Measurements from ENCODE around the gene RNF220. TPM values are rescaled to one million over a fixed set of nuclear protein-coding genes. Genes with fewer than 3 reads are reported as not detected.

RNF220 gene
- total RNA-seq, 1 experiment from 2014 or later: 62.5 TPM

DNA sequence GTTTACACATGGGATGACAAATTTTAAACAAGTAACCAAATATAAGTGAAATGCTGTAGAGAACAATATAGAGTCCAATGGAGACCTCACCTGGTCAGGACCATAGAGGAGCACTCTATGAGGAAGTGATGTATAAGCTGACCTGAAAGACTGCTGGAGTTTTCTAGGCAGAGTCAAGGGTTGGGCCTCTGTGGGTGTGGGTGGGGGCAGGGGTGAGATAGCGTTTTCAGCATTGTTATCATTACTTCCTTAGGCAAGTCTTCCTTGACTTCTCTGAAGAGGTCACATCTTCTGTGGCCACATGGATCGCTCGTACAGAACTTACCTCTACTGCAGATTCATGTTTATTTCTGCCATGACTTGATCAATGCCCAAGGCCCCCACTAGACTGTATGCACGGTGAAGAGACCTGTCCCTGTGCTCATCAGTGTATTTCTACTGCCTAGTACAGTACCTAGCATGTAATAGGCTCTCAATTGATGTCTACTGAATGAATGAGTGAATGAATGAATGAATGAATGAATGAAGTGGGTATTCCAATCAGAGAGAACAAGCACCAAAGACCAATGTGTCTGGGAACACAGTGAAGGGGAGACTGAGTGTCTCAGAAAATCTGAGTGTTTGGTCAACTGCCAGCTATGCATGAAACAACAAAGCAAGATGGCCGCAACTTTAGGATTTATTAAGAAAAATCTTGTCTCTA is 116.5 kb downstream of the RNF220 start:
- no peaks in the 10 kb centered on the region for H3K36me3 ChIP-seq
- H3K9me3 ChIP-seq: no peaks in the 10 kb centered on the region

DNA sequence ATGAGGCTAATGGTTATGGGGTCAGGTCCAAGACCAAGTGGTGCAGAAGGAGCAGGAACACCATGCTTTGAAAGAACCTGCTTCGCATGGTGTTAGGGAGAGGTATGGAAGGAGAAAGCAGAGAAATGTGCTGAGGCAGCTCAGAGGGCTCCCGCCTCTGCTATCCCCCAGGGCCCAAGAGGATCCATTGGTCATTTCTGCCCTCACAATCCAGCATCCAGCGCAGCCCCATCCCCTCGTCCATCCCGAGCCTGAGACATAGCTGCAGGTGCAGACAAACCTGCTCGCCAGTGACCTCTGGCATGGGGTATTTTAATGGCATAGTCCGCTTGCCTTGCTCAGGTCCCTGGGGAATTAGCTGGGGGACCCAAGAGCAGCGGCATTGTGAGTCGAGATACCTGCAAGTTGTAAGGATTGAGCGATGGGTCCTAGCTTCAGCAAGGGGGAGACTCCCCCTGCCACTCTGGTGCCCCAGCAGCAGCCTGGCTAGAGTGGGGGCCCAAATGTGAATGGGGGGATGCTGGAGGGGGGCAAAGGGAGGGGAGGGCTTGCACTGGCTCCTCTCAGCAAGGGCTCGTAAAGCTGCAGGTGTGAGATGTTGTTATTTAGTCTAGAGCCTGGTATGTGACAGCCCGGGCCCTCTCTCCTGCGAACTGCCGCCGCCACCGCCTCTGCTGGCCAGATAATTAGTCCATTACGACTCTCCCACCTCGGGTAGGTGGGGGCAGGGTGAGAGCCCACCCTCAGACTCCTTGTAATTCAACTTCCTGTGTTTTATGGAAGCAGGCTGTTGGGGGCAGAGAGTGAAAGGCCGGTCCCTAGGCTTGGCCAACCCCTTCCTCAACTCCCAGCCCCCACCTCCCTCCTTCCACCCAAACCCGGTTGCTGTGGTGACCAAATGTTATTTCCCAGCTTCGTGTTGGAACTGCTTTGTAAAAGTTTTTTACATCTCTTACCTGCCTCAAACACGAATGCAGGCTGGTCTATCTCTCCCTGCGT is 118.8 kb downstream of the RNF220 start:
- Histone ChIP-seq H3K36me3 (no peaks in the 10 kb centered on the region), H3K27me3 (no peaks in the 10 kb centered on the region), H3K4me3 (no peak overlapping the region), H3K9me3 (no peaks in the 10 kb centered on the region)
- no peak for DNase-seq

More for the DNA sequence above, 116.5 kb downstream of the RNF220 start:
- H3K27me3 ChIP-seq: no peaks in the 10 kb centered on the region
- no peak for DNase-seq
- H3K4me3 ChIP-seq: no peak overlapping the region

DNA sequence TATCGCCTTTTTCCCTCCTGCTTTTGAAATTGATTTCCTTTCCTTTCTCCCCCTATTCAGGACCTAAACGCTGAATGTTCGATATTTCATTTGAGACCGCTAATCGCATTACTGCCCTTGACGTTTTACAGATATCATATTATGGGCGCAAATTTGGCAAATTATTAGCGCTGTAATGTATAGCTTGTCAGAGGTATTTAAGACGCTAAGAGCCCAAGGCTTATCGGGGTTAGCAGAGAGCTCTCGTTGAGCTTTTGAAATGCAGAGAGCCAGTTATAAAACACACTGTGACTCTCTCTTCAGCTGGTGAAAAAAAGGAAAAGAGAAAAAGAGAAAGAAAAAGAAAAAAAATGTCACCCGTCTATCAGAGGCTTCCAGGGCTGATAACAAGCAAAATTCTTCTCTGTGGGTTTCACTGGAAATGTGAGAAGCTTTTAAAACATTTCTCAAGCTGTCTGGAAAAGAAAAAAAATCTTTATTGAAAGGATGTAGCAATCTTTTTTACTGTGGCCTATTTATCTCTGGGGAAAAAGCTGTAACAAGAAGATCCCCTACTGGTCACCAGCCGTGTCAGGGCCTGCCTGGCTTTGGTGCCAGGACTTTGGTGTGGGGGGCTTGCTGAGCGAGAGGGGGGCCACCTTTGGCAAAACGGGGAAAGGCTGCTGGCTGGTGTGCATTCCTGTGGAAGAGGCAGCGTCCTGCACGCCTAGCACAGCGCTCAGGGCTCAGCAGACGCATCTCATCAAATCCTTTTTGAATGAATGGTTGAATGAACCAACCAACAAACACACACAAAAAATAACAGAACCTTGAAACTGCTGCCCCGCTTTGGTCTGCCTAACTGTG is 119.8 kb downstream of the RNF220 start:
- H3K27me3 ChIP-seq: no peaks in the 10 kb centered on the region
- H3K36me3 ChIP-seq: no peaks in the 10 kb centered on the region
- H3K9me3 ChIP-seq: no peaks in the 10 kb centered on the region
- no peak overlapping the region for H3K4me3 ChIP-seq
- no peak for DNase-seq

DNA sequence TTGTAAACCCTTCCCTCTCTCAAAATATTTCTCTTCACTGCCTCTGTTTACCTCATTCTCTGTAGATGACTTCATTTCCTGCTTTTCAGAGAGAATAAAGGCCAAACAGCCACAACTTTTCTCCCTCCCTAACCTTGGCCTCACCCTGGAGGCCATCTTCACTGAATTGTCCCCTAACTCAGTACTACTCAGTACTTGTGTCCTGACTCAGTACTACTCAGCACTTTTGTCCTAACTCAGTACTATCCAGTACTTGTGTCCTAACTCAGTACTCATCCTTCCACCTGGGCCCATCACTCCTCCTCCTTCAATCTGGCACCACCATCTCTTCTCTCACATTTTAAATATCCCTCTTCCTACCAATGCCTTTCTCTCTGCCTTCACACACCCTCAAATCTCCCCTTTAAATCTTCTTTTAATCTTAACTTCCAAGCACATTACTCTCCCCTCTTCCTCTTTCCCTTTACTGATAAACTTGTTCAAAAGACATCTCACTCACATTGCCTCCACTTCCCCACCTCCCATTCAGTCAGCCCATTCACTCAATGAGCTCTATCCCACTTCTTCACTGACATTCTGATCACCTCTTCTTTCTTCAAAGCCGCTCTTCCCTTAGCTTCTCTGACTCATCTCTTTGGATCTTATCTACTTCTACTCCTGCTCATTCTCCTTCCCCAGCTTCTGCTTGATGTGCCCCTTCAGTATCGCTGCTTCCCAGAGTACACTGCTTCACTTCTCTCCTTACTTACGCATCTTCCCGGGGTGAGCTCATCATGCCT is 121.4 kb downstream of the RNF220 start:
- no peaks in the 10 kb centered on the region for H3K27me3 ChIP-seq
- H3K36me3 ChIP-seq: no peaks in the 10 kb centered on the region
- no peak overlapping the region for H3K4me3 ChIP-seq
- DNase-seq: no peak
- H3K9me3 ChIP-seq: no peaks in the 10 kb centered on the region

DNA sequence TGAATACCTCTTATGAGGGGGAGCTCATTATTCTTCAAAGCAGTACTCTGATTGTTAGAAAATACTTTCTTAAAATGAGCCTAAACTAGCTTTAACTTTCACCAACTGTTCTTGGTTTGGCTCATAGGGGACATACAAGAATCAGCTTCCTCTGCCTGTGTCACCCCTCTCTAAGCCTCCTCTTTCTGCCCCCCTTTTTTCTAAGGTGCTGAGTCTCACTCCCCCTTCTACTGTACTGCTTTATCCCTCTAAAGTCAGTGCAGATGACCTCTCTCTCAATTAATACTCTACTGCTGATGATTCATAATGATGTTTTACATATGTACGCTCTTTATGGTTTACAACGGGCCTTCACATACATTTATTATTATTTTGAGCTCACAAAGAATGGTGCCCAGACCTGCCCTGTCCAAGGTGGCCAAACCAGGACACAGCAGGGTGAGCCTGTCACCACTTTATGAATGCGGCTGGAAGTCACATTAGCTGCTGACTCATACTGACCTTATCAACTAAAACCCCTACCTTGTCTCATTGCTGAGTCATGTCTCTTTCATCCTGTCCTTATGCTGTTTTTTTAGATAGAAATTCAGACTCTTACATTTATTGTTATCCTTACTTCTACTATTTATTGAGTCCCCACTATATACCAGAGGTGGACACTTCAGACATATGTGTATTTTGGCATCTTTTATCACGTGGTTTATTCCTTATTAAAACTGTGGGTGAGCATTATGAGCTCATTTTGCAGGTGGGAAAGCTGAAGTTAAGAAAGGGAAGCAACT is 126.9 kb downstream of the RNF220 start:
- DNase-seq: peak; percentile 15
- H3K36me3 ChIP-seq: no peaks in the 10 kb centered on the region
- no peaks in the 10 kb centered on the region for H3K9me3 ChIP-seq
- H3K4me3 ChIP-seq: no peak overlapping the region
- H3K27me3 ChIP-seq: no peaks in the 10 kb centered on the region

DNA sequence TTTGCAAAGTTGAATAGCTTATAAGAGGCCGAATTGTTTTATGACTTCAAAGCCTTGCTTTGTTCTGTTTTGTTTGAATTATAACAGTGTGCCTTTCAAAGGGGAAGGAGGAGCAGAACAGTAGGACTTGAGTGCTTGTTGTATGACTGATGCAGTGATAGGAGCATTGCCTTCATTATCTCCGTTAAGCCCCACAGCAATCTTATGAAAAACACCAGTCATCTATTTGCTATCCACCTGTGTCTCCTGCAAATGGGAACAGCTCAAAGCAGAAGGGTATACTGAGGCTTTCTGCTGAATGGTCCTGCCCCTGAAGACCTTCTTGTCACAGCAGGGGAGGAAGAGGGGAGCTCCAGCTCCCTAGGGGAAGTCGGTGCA is 127.5 kb downstream of the RNF220 start:
- no peak for DNase-seq
- no peaks in the 10 kb centered on the region for H3K36me3 ChIP-seq
- no peaks in the 10 kb centered on the region for H3K9me3 ChIP-seq
- H3K27me3 ChIP-seq: no peaks in the 10 kb centered on the region
- no peak overlapping the region for H3K4me3 ChIP-seq

DNA sequence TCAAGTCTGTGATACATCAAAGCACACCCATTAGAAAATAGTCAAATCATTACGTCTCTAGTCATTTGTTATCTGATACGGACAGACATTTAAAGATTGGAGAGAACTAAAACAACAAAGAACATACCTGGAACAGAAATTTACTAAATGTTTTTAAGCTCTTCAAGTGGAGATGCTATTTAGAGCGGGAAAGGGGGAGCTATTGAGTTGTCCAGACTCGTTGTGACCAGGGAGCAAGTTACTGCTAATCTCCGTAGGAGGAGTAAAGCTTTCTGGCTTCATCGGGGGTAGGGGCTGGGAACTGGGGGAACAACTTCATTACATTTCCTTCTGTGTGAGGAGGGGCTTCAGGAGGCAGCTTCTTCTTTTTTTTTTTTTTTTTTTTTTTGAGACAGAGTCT is 129.7 kb downstream of the RNF220 start:
- Histone ChIP-seq H3K4me3 (no peak overlapping the region), H3K36me3 (no peaks in the 10 kb centered on the region)
- DNase-seq: no peak

DNA sequence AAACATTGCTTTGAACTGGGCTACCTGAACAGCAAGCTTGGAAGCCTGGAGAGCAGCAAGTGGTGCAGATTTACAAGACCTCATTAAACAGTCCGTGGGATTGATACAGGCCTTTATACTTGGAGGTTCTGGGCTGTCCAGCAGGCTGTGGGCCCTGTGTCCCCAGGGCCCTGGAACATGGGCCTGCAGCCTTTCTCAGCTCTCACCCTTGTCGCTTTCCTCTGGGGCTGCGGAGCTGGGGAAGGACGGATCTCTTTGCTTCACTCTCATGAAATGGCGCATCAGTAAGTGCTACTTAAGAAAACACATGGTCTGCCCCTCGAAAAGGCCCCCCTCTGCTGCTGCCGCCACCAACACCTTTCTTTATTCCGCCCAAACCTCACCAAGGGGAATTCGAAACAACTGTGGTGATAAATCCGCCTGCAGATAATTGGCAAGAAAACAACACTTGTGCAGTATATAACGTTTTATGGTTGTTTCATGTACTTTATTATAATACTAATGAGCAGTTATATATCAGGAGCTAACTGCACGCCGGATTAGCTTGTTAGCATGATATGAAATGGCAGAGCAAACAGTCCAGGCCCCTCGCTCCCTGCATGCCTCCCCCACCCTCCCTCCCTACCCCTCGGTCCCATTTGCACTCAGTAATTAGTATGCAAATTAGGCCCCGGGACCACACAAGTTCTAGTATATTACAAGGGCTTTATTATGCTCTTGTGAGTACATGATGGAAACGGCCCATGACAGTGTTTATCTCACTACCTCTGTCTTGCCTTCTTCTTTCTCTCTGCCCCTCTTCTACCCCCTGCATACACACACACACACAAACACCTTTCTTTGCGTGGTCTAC is 131.5 kb downstream of the RNF220 start:
- Histone ChIP-seq H3K4me3 (no peak overlapping the region), H3K27me3 (no peaks in the 10 kb centered on the region)

More for the DNA sequence above, 129.7 kb downstream of the RNF220 start:
- no peaks in the 10 kb centered on the region for H3K27me3 ChIP-seq
- H3K9me3 ChIP-seq: no peaks in the 10 kb centered on the region

DNA sequence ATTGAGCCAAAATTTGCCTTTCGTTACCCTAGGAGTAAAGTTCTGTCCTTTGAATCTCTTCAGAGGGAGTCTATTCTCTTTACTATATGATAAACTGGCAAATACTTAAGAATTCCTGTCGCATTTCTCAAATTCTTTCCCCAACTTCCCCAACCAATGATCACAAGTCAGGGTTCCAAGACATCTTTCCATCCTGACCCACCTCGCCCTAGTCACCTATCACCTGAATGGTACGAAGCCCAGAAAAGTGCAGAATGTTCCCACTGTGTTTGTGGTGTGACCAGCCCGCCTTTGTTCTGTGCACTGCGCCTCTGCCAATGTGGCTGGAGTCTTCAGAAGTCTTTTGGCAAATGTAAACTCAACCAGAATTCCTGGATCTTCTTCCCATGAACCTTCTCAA is 132.5 kb downstream of the RNF220 start:
- no peaks in the 10 kb centered on the region for H3K36me3 ChIP-seq
- no peaks in the 10 kb centered on the region for H3K27me3 ChIP-seq
- no peaks in the 10 kb centered on the region for H3K9me3 ChIP-seq
- no peak overlapping the region for H3K4me3 ChIP-seq
- no peak for DNase-seq

More for the DNA sequence above, 131.5 kb downstream of the RNF220 start:
- H3K9me3 ChIP-seq: no peaks in the 10 kb centered on the region
- no peak for DNase-seq
- no peaks in the 10 kb centered on the region for H3K36me3 ChIP-seq

DNA sequence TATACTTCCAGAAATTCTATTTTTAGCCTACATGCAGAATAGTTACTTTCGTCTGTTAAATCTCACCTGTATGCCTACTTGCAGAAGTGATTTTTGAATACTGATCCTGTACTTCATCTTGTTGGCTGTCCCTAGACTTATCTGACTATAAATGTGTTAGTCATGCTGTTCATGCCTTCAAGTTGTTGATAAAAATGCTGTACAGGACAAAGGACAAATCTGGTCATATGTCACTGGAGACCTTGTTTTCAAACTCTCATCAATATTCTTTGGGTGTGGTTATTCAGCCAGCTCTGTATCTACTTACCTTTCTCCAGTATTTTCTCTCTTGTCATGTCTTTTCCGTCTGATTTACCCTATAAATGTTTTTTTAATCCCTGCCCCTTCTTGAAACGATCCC is 132.9 kb downstream of the RNF220 start:
- Histone ChIP-seq H3K9me3 (no peaks in the 10 kb centered on the region), H3K36me3 (no peaks in the 10 kb centered on the region), H3K27me3 (no peaks in the 10 kb centered on the region), H3K4me3 (no peak overlapping the region)
- no peak for DNase-seq

DNA sequence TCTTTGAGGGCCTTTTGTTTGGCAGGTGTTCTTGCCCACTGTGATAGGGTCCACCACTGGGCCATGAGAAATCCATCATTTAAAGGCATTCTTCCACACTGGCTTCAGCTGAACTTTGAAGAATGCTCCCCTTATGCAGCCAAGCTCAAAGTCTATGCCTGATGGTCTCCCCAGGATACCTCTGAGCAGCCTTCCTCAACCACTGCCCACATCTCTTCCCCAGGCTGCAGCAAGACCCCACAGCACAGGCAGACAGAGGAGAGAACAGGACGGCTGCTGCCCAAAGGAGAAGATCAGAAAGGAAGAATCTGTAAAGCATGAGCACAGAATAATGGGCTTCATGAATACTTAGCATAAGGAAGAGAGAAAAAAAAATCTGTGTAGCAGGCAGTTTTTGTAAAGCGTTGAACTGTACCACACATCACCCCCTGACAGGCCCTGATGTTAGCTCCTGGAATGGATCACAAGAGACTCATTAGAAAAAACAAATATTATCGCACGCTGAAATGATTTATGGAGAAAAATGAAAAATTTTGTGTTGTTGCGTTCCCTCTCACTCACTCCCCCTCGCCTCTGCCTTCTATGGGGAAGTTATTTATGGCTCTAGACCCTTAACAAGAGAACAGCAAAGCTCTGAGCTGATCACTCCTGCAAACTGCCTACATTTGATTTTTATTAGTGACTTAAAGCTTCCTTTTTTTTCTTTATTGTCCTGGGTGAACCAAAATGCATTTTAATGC is 135.1 kb downstream of the RNF220 start:
- Histone ChIP-seq H3K36me3 (no peaks in the 10 kb centered on the region), H3K9me3 (no peaks in the 10 kb centered on the region), H3K27me3 (no peaks in the 10 kb centered on the region), H3K4me3 (no peak overlapping the region)
- no peak for DNase-seq

DNA sequence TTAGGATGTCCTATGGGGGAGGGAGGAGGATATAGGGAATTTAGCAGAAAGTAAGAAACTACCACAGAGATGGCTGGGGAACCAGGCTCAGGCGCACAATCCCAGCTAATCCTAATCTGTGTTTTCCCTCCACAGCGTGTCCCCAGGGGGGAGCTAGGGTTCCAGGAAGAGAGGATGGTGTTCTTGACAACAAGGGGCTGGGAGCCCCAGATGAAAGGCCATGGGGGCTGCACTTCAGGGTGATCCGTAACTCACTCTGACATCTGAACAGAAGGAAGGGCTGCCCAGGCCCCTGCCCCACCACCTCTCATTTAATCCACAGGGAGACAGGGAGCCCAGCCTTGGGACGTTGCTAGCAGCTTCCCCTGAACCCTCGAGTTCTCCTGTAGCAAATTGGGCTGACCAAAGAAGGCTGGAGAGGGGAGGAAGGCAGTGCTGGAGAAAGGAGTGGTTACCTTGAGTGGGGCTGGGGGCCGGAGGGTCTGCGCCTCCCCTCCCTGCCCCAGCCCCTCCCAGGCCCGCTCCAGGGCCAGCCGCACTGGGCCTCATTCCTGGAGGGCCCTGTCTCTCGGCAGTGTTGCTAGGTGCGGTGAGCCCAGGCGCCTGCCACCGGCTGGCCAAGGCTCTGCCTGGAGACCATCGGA is 137.5 kb downstream of the RNF220 start:
- Histone ChIP-seq H3K4me3 (no peak overlapping the region), H3K9me3 (no peaks in the 10 kb centered on the region), H3K27me3 (no peaks in the 10 kb centered on the region), H3K36me3 (no peaks in the 10 kb centered on the region)
- no peak for DNase-seq

DNA sequence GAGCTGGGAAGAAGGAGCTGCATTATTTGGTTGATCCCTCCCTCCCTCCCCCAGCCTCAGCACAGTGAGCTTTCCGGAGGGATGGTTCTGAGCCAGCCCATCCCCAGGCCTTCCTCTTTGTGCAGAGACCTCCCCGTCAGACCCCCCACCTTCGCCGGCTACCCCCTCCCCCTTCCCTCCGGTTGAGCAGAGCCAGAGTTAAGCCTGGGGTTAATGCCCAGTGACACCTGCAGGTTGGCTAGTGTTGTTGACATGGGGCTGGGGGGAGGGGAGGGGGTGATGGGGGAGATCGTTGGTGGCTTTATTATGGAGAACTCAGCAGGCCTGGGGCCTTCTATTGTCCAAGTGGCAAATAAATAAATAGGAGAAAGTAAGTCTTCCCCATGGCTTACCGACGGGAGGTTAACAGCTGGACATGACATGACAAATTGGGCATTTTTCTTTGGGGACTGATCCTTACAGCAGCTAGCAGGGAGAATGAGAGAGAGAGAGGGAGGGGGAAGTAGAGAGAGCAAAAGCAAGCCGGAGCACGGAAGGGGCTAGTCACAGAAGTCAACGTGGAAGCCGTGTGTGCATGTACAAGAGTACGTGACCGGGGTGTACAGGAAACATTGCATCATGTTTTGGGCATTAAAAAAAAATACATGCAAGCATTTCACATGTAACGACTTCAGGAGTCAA is 138.1 kb downstream of the RNF220 start:
- Histone ChIP-seq H3K9me3 (no peaks in the 10 kb centered on the region), H3K4me3 (no peak overlapping the region), H3K27me3 (no peaks in the 10 kb centered on the region), H3K36me3 (no peaks in the 10 kb centered on the region)
- DNase-seq: no peak
